NOMO-1 (cell line): ENCODE data around the gene GIGYF1.

ENCODE experiments used
- DNase-seq, 2 experiments: peaks; one replicate each; lab custom pipeline; 2025; ENCODE audit not compliant: unreplicated experiment in 2 of 2; lab: John Stamatoyannopoulos, UW

Gene GIGYF1

DNA sequence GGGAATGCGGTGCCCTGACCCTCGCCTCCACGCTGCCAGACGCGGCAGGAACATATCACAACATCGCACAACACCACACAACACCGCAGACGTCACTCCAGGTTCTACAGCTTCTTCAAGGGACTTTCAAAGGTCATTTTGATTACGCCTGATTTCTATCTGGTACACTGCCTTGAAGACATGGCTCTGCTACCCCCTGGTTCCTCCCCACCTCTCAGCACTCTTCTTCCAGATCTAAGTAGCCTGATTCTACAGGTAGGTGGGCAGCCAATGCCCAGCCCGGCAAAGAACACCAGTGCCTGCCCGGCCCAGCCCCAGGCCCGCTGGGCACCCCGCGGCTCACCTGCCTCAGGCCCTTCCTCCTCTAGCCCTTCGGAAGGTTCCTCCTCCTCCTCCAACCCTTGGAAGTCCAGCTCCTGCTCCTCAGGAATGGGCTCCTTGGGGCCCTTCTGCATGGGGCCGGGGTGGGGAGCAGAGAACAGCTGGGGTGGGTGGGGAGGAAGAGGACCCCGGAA lies 8.4 kb downstream of the GIGYF1 start:
- no peak for DNase-seq

DNA sequence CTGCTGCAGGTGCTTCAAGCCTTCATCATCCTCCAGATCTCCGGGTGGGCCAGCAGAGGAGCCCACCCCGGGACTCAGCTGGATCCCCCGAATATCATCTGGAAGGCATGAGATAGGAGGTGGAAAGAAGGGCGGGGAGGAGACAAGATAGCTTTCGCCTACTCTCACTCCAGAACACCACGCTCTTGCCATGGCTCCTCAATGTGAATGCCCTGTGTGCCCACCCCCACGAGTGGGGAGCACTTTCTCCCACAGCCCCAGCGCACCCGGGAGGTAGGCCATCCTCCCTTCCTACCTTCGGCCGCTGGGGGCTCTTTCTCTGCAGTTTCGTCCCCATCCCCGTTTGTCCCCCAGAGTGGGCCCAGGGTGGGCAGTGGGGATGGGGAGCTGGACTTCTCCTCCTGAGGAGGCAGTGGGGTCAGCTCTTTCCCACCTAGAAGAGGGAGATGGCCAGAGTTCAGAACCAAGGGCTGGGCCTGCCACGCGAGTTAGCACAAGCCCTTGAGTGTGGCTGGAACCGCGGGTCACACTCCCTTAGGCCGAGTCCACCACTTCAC lies 8.9 kb downstream of the GIGYF1 start:
- DNase-seq = no peak

DNA sequence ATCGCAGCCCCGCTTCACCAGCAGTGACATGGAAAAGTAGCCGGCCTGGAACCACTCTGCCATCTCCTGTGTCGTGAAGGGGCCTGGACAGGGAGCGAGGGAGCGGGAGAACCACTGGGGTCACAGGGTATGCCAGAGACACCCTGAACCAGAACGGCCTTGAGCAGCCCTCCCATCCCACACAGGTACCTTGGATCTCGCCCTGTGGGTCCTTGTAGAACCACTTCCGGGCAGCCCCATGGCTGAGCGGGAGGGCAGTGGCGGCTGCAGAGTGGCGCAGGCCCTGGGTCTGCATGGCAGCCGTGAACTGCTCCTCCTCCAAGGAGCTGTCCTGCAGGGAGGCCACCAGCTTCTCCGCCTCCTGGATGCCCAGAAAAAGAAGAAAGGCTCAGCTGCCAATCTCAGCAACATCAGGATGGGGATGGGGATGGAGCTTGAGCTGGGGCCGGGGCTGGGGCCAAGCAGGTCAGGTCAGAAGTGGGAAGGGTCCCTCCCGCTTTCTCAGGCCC lies 9.5 kb downstream of the GIGYF1 start:
- DNase-seq = no peak

DNA sequence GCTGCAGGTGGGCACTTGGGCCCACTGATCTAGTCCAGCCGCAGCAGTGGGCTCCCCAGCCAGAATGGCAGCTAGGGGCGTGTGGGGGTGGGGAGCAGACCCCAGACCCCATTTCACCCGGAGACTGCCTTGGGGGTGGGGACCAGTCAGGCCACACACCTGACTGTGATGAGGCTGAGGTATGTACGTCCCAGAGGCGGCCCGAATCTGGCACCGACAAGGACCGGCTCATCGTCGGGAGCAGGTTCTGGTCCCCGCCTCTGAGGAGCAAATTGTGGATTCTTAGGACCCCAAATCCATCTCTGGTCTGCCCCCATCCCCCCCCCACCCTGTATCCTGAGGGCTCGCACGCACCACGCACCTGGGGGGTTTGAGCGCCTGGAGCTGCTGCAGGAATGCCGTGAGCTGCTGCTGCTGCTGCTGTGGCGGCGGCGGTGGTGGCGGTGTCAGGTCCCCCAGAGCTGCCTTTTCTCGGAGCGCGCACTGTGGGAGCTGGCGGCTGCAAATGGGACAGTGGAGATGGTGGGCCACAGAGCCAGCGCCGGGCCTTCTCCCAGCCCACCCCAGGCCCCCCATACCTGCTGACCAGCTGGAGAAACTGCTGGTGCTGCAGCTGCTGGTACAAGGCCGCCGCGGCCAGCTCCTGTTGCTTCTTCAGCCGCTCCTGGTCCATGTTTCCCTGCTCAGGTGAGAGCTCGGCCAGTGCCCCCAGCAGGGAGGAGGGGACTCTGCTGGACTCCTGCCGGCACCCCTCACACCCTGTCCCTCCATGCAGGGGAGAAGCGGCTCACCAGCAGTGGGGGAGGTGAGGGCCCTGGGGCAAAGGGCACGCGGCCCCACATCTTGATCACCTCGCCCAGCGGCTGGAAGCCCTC lies 10.2 kb downstream of the GIGYF1 start:
- no peak for DNase-seq

DNA sequence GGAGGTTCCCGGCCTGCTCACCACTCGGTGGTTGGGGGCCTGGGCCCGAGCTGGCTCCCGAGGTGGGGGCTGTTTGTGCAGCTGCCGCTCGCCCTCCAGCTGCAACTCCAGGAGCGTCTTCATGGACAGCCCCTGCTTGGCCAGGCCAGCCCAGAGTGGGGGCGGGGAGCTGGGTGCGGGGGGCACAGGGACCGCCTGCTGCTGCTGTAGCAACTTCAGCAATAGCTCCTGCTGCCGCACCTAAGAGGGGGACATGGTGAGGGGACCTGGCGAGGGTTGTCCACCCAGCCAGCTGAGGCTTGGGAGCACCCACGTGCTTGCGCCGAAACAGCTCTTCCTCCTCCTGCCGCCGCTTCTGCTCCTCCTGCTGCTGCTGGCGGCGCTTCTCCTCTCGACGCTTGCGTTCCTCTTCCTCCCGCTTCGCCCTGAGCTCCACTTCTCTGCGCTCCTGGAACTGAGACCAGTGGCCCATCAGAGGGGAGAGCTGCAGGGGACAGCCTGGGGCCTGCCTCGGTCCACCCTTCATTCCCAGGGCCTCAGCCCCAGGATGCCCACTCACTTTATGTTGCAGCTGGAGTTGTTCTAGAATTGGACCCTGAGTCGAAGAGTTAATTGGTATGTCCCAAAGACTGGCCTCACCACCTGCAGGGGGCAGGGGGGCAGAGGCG lies 10.9 kb downstream of the GIGYF1 start:
- no peak for DNase-seq

DNA sequence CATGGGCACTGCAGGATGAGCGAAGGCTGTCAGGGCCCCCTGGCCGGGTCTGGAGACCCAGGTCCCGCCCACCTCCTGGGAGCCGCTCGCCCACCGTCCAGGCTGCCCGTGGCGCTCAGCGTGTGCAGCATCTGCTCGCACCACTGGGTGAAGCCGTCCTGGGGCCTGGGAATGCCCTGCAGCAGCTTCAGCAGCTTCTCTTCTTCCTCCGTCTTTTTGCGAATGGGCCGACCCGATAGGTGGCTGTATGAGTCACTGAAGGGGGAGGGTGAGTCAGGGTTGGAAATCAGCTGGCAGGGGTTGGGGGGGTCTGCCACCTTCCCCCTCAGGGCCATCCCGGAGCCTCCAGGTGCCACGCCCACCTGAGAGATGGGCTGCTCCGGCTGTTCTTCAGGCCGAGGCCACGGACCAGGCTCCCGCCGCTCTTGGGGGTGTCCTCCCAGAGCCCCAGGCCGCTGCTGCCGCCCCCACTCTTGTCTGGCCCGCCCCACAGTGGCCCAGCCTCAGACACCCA lies 11.8 kb downstream of the GIGYF1 start:
- no peak for DNase-seq

DNA sequence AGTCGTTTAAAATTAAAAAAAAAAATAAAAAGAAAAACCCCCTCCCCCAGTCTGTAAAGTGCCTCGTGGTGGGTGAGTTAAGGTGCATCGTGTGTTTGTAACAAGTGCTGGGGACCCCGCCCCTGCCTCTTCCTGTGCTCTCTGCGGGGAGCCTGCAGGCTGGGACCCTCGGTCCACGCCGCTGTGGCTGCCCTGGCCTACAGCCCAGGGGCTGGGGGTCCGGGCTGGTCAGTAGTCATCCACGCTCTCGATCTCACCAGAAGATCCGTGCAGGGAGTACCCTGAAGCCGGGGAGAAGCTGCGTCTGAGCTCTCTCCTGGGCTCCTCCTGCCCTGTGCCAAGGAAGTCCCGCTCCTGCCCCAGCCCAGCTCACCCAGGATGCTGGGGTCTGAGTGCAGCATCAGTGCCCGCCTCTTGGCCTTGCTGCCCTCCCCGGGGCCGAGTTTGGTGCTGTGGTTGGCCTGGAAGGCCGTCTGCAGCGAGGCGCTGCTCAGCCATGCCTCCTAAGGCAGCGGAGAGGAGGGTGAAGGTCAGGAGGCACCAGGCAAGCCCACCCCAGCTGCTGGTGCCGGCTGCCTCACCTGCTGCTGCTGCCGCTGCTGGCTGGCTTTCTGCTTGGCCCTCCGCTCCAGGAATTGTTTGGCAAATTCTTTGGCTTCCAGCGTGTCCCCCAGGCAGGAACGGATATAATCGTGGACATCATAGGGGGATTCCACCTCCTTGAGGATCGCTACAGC lies 12.4 kb downstream of the GIGYF1 start:
- DNase-seq = no peak

DNA sequence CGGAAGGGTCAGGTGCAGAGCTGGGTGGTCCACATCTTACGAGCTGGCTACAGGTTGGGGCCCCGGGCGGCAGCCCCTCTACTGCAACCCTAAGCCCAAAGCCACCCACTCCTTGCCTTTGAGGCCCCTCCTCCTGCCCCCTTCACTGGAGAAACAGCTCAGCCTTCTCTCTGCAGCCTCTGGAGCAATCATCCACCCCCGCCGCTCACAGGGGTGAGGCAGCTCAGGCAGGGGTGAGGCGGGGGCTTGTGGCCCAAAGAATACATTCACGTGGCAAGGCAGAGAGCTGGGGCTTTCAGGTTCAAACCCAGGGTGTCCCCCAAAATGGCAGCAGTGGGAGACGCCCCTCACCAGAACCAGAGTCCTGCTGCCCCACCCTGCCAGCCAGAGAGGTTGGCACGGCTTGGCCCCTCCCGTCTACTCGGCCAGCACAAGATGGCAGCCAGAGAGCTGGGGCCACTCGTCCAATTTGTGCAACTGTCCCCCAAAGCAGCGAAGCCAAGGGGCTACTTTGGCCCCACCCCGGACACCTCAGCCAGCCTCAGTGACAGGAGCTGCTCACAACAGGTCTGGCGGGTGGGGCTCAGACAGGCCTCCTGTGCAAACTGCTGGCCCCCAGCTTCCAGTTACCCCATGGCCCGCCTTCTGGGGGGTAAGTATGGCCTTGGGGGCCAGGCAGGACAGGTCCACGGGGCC lies 13.3 kb downstream of the GIGYF1 start:
- DNase-seq = no peak

DNA sequence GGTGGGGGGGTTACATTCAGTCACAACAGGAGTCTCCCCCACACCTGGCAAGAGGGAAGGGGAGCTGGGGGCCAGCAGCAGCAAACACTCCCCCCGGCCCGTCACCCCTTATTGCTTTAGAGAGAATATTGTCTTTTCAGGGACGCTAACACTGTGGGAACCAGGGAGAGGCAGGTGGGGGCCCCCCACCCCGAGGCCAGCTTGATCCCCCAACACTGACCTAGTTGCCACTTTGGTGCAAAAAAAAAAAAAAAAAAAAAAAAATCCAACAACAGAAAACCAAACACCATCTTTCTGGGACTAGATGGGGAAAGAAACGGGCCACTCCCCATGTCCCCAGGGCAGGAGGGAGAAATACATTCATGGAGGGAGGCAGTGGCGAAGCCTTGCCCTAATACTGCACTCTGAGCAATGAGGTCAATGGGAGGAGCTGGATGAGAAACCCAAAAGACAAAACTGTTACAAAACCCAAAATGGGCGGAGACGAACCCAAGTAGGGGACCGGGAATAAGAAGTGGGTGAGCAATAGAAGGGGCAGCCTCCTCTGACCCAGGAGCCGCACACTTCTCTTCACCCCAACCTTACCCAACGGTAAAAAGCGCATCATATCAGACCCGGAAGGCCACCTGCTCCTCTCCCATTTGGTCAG lies 14.0 kb downstream of the GIGYF1 start:
- DNase-seq = no peak

DNA sequence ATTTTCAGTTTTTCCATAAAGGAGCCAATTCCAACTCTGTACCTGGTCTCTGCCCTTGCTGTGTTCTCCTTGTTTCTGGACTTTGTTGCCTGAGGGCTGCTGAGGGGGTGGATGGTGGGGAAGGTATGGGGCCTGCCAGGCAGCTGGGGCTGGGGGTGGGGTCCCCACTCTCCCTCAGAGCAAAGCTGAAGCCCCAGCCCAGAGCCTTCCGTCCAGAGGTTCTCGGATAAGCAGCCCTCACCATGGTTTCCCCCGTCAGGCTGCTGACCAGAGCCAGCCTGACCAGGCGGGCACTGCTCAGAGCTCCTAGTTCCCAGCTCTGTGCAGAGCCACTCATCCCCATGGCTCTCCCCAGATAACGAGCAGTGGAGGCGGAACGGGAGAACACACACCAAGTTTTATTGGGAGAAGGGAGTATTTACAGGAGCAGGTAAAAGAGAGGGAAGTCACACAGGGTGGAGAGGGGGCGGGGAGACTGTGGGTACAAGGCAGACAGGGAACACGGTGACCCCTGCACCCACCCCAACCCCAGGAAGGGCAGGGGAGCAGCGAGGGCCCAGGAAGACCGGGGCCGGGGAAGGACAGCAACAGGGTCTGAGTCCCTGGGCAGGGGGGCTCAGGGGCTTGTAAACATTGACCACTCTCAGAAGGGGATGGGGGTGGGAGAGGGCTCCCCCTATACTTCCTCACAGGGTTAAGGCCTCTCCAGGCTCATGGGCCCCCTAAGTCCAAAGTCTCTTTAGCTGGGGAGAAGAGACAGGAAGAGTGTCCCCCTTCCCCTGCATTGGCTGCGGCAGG lies 14.7 kb downstream of the GIGYF1 start:
- no peak for DNase-seq

DNA sequence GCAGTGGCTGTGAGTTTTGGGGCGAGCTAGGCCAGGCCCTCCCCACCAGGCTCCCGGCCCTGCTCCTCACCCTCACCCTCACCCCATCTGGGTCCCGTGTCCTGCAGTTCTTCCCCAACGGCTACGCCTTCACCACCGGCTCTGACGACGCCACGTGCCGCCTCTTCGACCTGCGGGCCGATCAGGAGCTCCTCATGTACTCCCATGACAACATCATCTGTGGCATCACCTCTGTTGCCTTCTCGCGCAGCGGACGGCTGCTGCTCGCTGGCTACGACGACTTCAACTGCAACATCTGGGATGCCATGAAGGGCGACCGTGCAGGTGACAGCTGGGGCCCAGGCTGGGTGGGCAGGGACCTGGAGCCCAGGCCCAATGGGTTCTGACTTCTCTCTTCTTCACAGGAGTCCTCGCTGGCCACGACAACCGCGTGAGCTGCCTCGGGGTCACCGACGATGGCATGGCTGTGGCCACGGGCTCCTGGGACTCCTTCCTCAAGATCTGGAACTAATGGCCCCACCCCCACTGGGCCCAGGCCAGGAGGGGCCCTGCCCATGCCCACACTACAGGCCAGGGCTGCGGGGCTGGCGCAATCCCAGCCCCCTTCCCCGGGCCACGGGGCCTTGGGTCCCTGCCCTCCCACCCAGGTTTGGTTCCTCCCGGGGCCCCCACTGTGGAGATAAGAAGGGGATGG lies 15.6 kb downstream of the GIGYF1 start:
- no peak for DNase-seq

DNA sequence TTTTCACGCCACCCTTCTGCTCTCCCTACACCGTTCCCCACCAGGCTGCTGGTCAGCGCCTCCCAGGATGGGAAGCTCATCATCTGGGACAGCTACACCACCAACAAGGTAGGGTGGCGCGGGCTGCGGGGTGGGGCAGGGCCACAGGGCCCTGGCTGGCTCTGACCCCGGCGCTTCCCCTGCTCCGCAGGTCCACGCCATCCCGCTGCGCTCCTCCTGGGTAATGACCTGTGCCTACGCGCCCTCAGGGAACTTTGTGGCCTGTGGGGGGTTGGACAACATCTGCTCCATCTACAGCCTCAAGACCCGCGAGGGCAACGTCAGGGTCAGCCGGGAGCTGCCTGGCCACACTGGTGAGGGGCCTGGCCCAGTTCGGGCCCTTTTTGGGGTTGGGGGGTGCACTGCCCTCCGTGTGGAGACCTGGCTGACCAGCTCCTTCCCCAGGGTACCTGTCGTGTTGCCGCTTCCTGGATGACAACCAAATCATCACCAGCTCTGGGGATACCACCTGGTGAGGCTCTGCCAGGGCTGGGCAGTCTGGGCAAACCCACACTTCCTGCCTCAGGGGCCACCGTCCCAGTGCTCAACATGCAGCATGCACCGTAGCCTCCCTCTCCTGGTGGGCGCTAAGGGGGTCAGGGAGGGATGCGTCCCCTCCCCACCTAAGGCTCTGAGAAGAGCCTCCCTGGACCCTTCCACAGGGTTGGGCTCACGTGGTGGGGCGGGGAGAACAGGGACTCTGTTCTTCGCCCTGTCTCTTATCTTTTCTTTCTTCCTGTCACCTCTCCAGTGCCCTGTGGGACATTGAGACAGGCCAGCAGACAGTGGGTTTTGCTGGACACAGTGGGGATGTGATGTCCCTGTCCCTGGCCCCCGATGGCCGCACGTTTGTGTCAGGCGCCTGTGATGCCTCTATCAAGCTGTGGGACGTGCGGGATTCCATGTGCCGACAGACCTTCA lies 16.5 kb downstream of the GIGYF1 start:
- no peak for DNase-seq

DNA sequence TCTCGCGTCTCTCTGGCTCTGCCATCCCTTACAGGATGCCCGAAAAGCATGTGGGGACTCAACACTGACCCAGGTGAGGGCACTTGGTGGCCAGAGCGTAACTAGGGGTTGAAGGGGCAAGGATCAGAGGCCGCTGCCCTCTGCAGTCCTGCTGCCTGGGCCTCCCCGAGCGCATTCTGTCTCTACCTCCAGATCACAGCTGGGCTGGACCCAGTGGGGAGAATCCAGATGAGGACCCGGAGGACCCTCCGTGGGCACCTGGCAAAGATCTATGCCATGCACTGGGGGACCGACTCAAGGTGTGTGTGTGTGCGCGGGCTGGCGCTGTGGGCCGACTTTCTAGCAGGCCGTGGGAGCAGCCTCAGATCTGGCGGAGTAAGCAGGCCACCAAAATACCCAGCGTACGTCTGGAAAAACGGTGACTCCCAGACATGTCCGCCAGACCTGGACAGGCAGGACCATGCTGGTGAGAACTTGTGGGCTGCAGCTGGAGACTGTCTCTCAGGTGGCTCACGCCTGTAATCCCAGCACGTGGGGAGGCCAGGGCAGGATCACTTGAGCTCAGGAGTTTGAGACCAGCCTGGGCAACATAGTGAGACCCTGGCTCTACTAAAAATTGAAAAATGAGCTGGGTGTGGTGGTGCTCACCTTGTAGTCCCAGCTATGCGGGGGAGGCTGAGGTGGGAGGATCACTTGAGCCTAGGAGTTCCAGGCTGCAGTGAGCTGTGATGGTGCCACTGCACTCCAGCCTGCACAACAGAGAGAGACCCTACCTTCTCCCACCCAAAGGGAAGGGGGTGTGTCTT lies 17.3 kb downstream of the GIGYF1 start:
- no peak for DNase-seq

DNA sequence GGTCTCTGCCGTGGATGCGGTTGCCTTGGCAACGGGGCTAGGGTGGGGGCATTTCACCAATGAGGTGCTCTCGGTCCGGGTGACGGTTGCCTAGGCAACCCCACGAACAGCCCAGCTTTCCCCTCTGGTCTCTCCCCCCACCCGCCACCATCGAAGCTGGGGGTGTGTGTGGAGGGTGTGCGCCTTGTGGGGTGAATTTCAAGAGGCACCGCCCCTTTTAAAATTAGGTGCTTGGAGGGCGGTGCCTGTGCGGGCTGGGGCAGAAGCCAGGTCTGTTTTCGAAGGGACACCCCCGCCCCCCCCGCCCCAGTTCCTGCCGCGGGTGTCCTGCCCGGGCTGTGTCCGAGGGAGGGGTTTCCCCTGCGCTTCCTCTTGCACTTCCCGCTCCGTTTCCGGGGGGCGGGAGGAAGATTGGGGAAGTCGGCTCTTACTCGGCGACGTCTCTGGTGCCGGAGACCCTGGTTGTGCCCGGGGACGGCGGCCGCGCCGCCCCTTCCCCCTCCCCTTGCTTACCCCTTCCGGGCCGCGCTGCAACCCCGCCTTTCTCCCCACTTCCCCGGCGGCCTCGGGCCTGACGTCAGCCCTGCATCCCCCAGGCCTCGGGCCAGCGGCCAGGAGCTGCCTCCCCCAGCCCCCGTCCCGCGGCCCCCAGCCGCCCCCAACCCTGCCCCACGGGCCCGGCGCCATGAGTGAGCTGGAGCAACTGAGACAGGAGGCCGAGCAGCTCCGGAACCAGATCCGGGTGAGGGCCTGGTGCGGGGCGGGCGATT lies 18.3 kb downstream of the GIGYF1 start:
- DNase-seq = peak; percentile 65 to 80

DNA sequence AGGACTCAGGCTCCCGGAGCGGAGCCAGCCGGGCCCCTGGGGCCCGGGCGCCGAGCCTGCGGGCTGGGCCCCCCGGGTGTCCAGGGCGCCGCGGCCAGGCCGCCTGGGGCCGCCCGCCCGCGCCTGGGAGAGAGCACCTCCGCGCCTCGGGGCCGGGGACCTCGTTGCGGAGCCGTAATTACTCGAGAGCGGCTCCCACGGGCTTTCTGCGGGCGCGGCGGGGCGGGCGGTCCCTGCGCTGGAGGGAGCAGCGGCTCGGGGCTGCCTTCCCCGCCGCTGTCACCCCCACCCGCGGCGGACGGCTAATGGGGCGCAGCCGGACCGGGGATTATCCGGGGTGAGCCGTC lies 19.0 kb downstream of the GIGYF1 start:
- no peak for DNase-seq
